Measurements from ENCODE around the gene TCF23. TPM values are rescaled to one million over a fixed set of nuclear protein-coding genes. Genes with fewer than 3 reads are reported as not detected.

TCF23 gene
- total and polyA plus RNA-seq, 2 experiments from 2014 or later: 0.03 to 0.07 TPM

GRCh38 chr2:27202854-27203253 lies 54.0 kb downstream of the TCF23 start:
- DNase-seq (ENCODE audit: low spot score) (no peak), ATAC-seq (no peak)
- H3K27me3 Mint-ChIP-seq (ENCODE audit: insufficient read depth, low read depth, poor library complexity): peaks cover 5% of the 10 kb centered on the region
- Histone ChIP-seq H3K27ac (ENCODE audit: low read depth) (no peak overlapping the region), H3K4me2 (no peak overlapping the region), H2AFZ (no peak overlapping the region), H3K27me3 (ENCODE audit: insufficient read depth) (no peaks in the 10 kb centered on the region), H4K20me1 (replicated peaks; ENCODE audit: insufficient read depth) (peaks cover 3% of the 10 kb centered on the region), H3F3A (replicated peaks; ENCODE audit: low read depth) (no peaks in the 10 kb centered on the region), H3K9me2 (ENCODE audit: insufficient read depth) (no peaks in the 10 kb centered on the region), H3K4me3 (no peak overlapping the region), H3K79me2 (replicated peaks; ENCODE audit: insufficient read depth) (peaks cover 2% of the 10 kb centered on the region; the same call in 1 of the 2 replicates), H3K4me1 (ENCODE audit: insufficient read depth) (no peaks in the 10 kb centered on the region), H3K36me3 (ENCODE audit: insufficient read depth) (peaks cover 37% of the 10 kb centered on the region)
- no peaks in the 10 kb centered on the region for H3K9me3 Mint-ChIP-seq
- no peaks in the 10 kb centered on the region for H3K4me1 Mint-ChIP-seq
- H3K4me3 Mint-ChIP-seq: no peak overlapping the region
- no peak overlapping the region for H3K27ac Mint-ChIP-seq
- peaks cover 81% of the 10 kb centered on the region for H3K36me3 Mint-ChIP-seq (ENCODE audit: low read depth)
- no peak for TF ChIP-seq STAT1 (IDR thresholded peaks at IDR 0.05; ENCODE audit: unreplicated experiment)
- TF ChIP-seq EZH2 (IDR thresholded peaks at IDR 0.05; ENCODE audit: low read depth, unreplicated experiment): no peak
- TF ChIP-seq NANOG (IDR thresholded peaks at IDR 0.05; ENCODE audit: borderline replicate concordance): no peak
- no peak for TF ChIP-seq CREB1 (CRISPR knock-in tag; IDR thresholded peaks at IDR 0.05; ENCODE audit: low read depth)
- TF ChIP-seq POLR2AphosphoS5 (IDR thresholded peaks at IDR 0.05; ENCODE audit: low read depth): no peak
- TF ChIP-seq CTCF (conservative IDR thresholded peaks at IDR 0.05; ENCODE audit: low read depth in 2 of 2): no peak
- TF ChIP-seq ZNF462 (CRISPR knock-in tag; IDR thresholded peaks at IDR 0.05): no peak
- no peak for TF ChIP-seq EZH2phosphoT487 (IDR thresholded peaks at IDR 0.05; ENCODE audit: unreplicated experiment)
- no peak for TF ChIP-seq ETS1 (IDR thresholded peaks at IDR 0.05)
- TF ChIP-seq ZNF114 (CRISPR knock-in tag; IDR thresholded peaks at IDR 0.05): no peak
- TF ChIP-seq REST (IDR thresholded peaks at IDR 0.05; ENCODE audit: unreplicated experiment): no peak
